ENCODE data around the gene CES1. TPM values are rescaled to one million over a fixed set of nuclear protein-coding genes. Genes with fewer than 3 reads are reported as not detected.
"Not testable (repeated sequence)": the region's sequence is repeated elsewhere in the genome, so short reads cannot be mapped to it uniquely, and the experiment has no call there.

Gene CES1
- total RNA-seq, 4 donors from 2014 or later = 6.7 to 71.8 (median 20.1) TPM

- intact Hi-C loops (cut with DNase I) = no loop called here
- no peak overlapping the region for H3K4me3 ChIP-seq
- DNase-seq (ENCODE audit: extremely low spot score) = no peak
- peaks cover 0 to 16% (median 8%) of the 10 kb centered on the region in 4 donors for H3K9me3 ChIP-seq
- H3K4me1 ChIP-seq = peaks cover 0 to 8% (median 4%) of the 10 kb centered on the region in 4 donors
- peaks cover 0 to 7% (median 0%) of the 10 kb centered on the region in 4 donors for H3K27me3 ChIP-seq
- TF ChIP-seq POLR2A (IDR thresholded peaks at IDR 0.05; ENCODE audit: low read depth) = no peak
- TF ChIP-seq POLR2AphosphoS5 (IDR thresholded peaks at IDR 0.05) = no peak
- no peak for TF ChIP-seq CTCF (IDR thresholded peaks at IDR 0.05)
- H3K27ac ChIP-seq (replicated peaks in 1 of 4) = no peak overlapping the region
- 85% methylated on average over 4 of the region's 4 CpGs for WGBS
- H3K36me3 ChIP-seq = no peaks in the 10 kb centered on the region
Measured at GRCh38 chr16:55756963-55757362, 75.9 kb downstream of the CES1 start.

DNA sequence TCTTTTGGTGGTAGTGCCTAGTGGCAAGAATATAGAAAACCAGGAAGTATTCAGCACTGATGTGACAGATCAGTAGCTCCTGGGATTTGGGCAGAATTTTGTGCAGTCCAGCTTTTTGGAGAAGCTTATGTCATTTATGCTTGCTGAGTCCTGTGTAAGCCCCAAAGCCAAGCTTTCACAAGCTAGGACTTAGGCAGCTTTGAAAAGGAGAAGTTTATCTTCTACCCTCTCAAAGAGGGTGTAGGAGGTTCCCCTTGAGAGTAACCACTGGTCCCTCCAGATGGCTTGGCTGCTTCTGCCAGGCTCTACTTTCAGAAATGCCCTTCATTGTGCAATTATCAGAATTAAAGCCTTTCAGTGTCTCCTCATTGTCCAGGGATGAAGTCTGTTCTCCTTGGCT is 78.8 kb downstream of the CES1 start:
- H3K4me1 ChIP-seq = no peaks in the 10 kb centered on the region
- H3K36me3 ChIP-seq = no peaks in the 10 kb centered on the region
- H3K27ac ChIP-seq (replicated peaks in 1 of 4) = no peak overlapping the region
- H3K4me3 ChIP-seq = no peak overlapping the region
- peaks cover 0 to 6% (median 0%) of the 10 kb centered on the region in 4 donors for H3K27me3 ChIP-seq
- peaks cover 0 to 16% (median 8%) of the 10 kb centered on the region in 4 donors for H3K9me3 ChIP-seq
- DNase-seq (ENCODE audit: extremely low spot score) = no peak
- intact Hi-C loops (cut with DNase I) = no loop called here
- TF ChIP-seq POLR2AphosphoS5 (IDR thresholded peaks at IDR 0.05) (no peak), POLR2A (IDR thresholded peaks at IDR 0.05; ENCODE audit: low read depth) (no peak), CTCF (IDR thresholded peaks at IDR 0.05) (no peak), EP300 (IDR thresholded peaks at IDR 0.05) (no peak)

DNA sequence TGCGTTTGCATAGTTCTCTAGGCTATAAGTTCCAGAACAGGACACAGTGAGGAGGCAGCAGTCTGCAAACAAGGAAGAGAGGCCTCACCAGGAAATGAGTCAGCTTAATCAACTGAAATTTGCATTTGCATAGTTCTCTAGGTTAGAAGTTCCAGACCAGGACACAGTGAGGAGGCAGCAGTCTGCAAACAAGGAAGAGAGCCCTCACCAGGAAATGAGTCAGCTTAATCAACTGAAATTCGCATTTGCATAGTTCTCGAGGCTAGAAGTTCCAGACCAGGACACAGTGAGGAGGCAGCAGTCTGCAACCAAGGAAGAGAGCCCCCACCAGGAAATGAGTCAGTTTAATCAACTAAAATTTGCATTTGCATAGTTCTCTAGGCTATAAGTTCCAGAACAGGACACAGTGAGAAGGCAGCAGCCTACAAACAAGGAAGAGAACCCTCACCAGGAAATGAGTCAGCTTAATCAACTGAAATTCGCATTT is 79.7 kb downstream of the CES1 start:
- peaks cover 0 to 11% (median 0%) of the 10 kb centered on the region in 4 donors for H3K27me3 ChIP-seq
- H3K9me3 ChIP-seq = peaks cover 0 to 16% (median 8%) of the 10 kb centered on the region in 4 donors
- H3K4me3 ChIP-seq; H3K4me1 ChIP-seq; intact Hi-C loops (cut with DNase I); DNase-seq (ENCODE audit: extremely low spot score); H3K27ac ChIP-seq (replicated peaks in 1 of 4); H3K36me3 ChIP-seq: not testable (repeated sequence)
- 71% methylated on average over 4 of the region's 4 CpGs for WGBS

Other genes starting within 250 kb of the CES1 start
- gene SLC6A2, start 177.1 kb downstream of the CES1 start, total RNA-seq = 1 to 10 TPM in 2 of 4 donors, under 1 TPM in 2; 0.19 to 2.1 (median 1.00) TPM
- gene CES5A, start 42.3 kb upstream of the CES1 start, total RNA-seq = not detected

All from esophagus muscularis mucosa (tissue), 4 donors.